GM13977 (cell line): ENCODE results near the gene GLB1L2.

Experiments
- DNase-seq: peaks from one replicate; pipeline ENCODE4 v3.0.0; 2012; ENCODE audit warnings: low spot score
- in situ Hi-C: fragments of 300-500 bp; cut with MboI; formaldehyde crosslinking; loops from one replicate; pipeline ENCODE4 v1.12.0; 2022; ENCODE audit warnings: low sequenced_read_pairs, low pct_unique_long_range_greater_than_20kb, mixed read lengths, inconsistent platforms; ENCODE audit not compliant: unreplicated experiment
- TF ChIP-seq, protein P1 (sequence below): IDR thresholded peaks from 2 replicates; pipeline ENCODE4 v1.5.1; 2012; ENCODE audit warnings: mild to moderate bottlenecking, control low read depth; ENCODE audit not compliant: insufficient read depth; ENCODE audit errors: extremely low read depth, missing control alignments

The GLB1L2 gene

GRCh38 chr11:134333946-134334345, 2.2 kb downstream of the GLB1L2 start:
- in situ Hi-C loops, result no loop called here
- TF ChIP-seq, protein P1, sequence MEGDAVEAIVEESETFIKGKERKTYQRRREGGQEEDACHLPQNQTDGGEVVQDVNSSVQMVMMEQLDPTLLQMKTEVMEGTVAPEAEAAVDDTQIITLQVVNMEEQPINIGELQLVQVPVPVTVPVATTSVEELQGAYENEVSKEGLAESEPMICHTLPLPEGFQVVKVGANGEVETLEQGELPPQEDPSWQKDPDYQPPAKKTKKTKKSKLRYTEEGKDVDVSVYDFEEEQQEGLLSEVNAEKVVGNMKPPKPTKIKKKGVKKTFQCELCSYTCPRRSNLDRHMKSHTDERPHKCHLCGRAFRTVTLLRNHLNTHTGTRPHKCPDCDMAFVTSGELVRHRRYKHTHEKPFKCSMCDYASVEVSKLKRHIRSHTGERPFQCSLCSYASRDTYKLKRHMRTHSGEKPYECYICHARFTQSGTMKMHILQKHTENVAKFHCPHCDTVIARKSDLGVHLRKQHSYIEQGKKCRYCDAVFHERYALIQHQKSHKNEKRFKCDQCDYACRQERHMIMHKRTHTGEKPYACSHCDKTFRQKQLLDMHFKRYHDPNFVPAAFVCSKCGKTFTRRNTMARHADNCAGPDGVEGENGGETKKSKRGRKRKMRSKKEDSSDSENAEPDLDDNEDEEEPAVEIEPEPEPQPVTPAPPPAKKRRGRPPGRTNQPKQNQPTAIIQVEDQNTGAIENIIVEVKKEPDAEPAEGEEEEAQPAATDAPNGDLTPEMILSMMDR, result no peak
- DNase-seq, result no peak

GRCh38 chr11:134334796-134335571, 3.2 kb downstream of the GLB1L2 start:
- no peak for DNase-seq
- TF ChIP-seq, protein P1, result no peak
- in situ Hi-C loops, result no loop called here

DNA sequence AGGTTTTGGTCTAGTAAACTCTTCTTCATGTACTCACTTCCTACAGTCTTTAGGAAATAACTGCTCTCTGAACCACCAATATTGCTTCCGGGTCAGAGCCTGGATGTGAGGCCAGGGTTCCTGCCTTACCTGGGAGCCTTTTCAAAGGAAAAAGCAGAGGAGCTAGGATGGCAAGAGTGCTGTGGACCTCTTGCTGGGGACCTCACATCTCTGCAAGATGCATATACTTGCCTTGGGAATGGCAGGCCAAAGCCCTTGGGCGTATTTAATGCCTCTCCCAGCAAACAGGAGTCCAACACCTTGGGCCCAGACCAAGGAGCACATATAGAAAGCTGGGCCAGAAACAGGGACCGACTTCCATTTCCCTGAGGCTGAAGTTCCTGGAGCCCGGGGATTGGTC, 5.3 kb downstream of the GLB1L2 start:
- DNase-seq, result peak; percentile 9
- TF ChIP-seq, protein P1, result no peak
- in situ Hi-C loops, result no loop called here

DNA sequence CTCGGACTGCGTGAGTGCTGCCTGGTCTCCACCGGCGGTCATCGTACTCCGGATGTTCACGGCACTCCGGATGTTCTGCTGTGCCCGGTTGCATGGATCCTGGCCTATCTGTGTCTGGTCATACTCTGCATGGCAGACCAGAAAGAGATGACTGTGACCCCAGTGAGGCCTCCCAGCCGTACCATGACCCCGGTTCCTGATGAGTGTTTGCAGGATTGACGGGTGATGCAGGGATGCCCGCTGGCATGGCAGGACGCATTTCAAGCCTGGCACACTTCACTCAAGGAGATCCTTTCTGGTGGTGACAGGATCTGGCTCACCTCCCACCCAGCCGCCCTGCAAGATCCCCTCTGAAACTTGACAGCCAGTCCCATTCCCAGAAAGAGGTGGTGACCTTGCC, 6.3 kb downstream of the GLB1L2 start:
- in situ Hi-C loops, result no loop called here
- TF ChIP-seq, protein P1, result no peak
- peak; percentile 15 for DNase-seq

DNA sequence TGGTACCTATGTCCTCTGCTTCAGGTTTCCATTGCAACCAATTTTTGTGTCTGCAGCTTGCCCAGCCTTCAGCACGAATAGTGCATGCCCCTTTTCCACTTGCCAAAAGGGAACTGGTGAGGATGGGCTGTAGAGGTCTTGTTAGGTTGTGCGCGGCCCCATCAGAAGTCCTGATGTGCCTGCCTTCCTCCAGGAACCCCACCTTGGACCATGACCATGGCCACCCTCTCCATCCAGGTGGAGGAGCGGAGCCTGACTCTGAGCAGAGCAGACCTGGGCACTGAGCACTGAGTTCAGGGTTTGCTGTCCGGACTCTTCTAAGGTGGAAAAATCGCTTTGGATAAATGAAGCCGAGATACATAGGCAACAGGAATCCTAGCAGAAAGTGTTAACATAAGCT, 6.9 kb downstream of the GLB1L2 start:
- in situ Hi-C loops, result no loop called here
- DNase-seq, result no peak
- TF ChIP-seq, protein P1, result no peak

DNA sequence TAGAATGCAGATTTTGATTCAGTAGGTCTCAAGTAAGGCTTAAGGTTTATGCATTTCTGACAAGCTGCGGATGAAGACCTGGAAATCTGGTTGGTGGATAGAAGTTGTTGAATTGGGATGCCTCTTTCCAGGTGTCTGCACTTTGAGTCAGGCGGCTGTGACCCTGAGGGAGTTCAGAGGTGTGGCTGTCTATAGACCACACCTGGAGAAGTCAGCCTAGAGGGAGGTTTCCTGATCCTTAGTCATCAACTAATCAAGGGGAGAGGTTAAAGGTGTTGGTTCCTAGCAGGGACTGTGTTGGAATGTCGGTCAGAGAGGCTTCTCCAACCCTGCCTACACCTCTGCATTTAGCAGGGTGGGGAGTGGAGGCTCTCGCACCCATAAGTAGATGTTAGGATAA, 8.0 kb downstream of the GLB1L2 start:
- DNase-seq, result no peak
- in situ Hi-C loops, result no loop called here
- TF ChIP-seq, protein P1, result no peak
